ENCODE results near the gene TPRKB.
"Not testable (repeated sequence)": the region's sequence is repeated elsewhere in the genome, so short reads cannot be mapped to it uniquely, and the experiment has no call there.

TPRKB gene

GRCh38 chr2:73759285-73759764 is 22.2 kb upstream of the TPRKB start:
- FAIRE-seq (no peak), DNase-seq (ENCODE audit: insufficient read length, low spot score) (no peak)
- no peak for TF ChIP-seq CTCF (IDR thresholded peaks at IDR 0.05; ENCODE audit: insufficient read depth, missing control alignments)

- not testable (repeated sequence) for FAIRE-seq
These were observed 17.2 kb upstream of the TPRKB start for GRCh38 chr2:73754332-73754731.

GRCh38 chr2:73749314-73749713 is 12.2 kb upstream of the TPRKB start:
- DNase-seq (ENCODE audit: insufficient read length, low spot score) = no peak
- no peak for FAIRE-seq
- no peak for TF ChIP-seq CTCF (IDR thresholded peaks at IDR 0.05; ENCODE audit: insufficient read depth, missing control alignments)

More at GRCh38 chr2:73754332-73754731, 17.2 kb upstream of the TPRKB start:
- DNase-seq (ENCODE audit: insufficient read length, low spot score) = not testable (repeated sequence)

DNA sequence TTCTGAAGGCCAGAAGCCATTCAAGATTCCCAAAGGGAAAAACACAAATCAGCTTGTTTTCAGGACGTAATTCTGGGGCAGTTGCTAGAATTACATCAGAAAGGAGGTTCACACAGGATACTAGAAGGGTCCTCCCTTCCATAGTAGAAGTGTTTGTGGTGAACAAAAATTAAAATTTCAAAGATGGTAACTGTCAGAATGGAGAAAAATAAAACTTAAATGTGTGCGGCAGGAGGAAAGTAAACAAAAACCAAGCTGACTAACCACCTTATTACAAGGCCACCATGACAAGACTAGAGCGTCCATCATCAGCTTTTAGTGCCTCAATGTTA is 9.7 kb upstream of the TPRKB start:
- no peak for FAIRE-seq
- DNase-seq (ENCODE audit: insufficient read length, low spot score) = no peak
- no peak for TF ChIP-seq CTCF (IDR thresholded peaks at IDR 0.05; ENCODE audit: insufficient read depth, missing control alignments)

DNA sequence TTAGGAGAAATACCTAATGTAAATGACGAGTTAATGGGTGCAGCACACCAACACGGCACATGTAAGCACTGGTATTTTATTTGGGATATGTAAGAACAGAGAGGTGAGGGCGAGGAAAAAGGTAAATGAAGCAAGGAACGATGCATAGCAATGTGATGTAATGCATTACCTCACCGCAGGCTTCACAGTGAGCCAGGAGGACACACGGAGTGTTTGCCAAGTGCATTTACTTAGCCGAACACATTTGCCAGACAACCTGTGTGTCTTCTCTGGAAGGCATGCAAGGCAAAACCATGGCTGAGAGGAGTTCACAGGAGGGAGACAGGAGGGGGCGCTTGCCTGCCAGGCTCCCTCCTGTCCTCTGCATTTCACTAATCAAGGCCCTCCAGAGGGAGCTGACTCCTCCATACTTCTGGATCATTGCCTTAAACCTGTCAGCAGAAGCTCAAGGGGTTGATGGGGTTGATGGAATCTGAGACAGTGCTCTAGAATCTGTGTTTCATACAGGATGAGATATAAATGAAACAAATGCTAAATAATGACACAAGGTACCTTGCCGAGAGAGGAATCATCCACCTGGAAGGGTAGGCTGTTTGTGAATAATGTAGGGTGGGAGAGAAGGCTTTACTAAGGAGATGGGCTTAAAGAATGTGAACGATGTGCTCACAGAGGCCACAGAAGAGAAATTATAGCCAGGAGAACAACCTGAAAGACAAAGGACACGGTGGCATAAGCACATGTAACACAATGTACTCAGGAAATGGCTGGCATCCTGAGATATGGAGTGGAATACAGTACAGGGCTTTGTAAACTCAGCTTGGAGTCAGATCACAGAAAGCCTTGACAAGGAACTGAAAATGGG is 9.1 kb upstream of the TPRKB start:
- no peak for TF ChIP-seq CTCF (IDR thresholded peaks at IDR 0.05; ENCODE audit: insufficient read depth, missing control alignments)
- FAIRE-seq = no peak
- DNase-seq (ENCODE audit: insufficient read length, low spot score) = no peak

- DNase-seq (ENCODE audit: insufficient read length, low spot score) = no peak
- no peak for TF ChIP-seq CTCF (IDR thresholded peaks at IDR 0.05; ENCODE audit: insufficient read depth, missing control alignments)
- no peak for FAIRE-seq
These were observed 3.6 kb upstream of the TPRKB start for GRCh38 chr2:73740767-73741166.

DNA sequence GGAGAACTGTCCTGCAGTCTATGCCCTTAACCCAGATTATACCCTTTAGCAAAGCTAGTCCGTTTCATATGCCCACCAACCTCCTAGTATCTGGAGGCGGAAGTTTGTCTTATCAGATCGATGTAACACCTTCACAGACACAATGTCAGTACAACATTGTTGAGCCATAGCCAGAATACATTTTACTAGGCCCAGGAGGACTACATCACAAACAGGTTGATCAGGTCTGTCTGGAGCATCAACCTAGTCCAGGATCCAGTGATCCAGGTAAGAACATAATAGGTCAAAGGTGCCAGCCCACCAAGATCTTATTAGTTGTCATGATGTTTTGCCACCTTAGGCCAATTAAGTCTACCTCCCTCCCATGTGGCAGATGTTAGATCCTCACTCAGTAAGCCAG is 2.0 kb upstream of the TPRKB start:
- no peak for FAIRE-seq
- no peak for DNase-seq (ENCODE audit: insufficient read length, low spot score)

More for the DNA sequence above, 2.0 kb upstream of the TPRKB start:
- TF ChIP-seq CTCF (IDR thresholded peaks at IDR 0.05; ENCODE audit: insufficient read depth, missing control alignments) = no peak
